Effector memory CD4-positive, alpha-beta T cell (primary cell): Measurements from ENCODE around the gene HES6.

Experiments
- DNase-seq, 3 donors: peaks; one replicate each; pipeline ENCODE4 v3.0.0-alpha.2; 2020
- H3K27ac ChIP-seq: 2 replicates; pipeline ENCODE4 v1.7.0; 2013; ENCODE audit warnings: mild to moderate bottlenecking, low read length, moderate library complexity; ENCODE audit not compliant: insufficient read depth, poor library complexity, severe bottlenecking
- H3K27me3 ChIP-seq: replicated peaks from 2 replicates; pipeline ENCODE4 v1.7.0; 2013; ENCODE audit warnings: mild to moderate bottlenecking, low read length; ENCODE audit not compliant: insufficient read depth, control insufficient read depth, poor library complexity, severe bottlenecking
- H3K36me3 ChIP-seq: 2 replicates; pipeline ENCODE4 v1.7.0; 2013; ENCODE audit warnings: mild to moderate bottlenecking, low read length, moderate library complexity; ENCODE audit not compliant: control insufficient read depth, insufficient read depth
- H3K4me1 ChIP-seq: 2 replicates; pipeline ENCODE4 v1.7.0; 2013; ENCODE audit warnings: low read length, mild to moderate bottlenecking; ENCODE audit not compliant: control insufficient read depth, insufficient read depth, poor library complexity, severe bottlenecking
- H3K4me3 ChIP-seq: 2 replicates; pipeline ENCODE4 v1.7.0; 2013; ENCODE audit warnings: low read length, low read depth, mild to moderate bottlenecking; ENCODE audit not compliant: insufficient read depth, poor library complexity, severe bottlenecking
- H3K9me3 ChIP-seq: 2 replicates; pipeline ENCODE4 v1.7.0; 2013; ENCODE audit warnings: mild to moderate bottlenecking, low read length, moderate library complexity; ENCODE audit not compliant: control insufficient read depth

Gene HES6

GRCh38 chr2:238224356-238225035 lies 15.3 kb downstream of the HES6 start:
- Histone ChIP-seq H3K9me3 (no peaks in the 10 kb centered on the region), H3K4me1 (no peaks in the 10 kb centered on the region), H3K27me3 (no peaks in the 10 kb centered on the region), H3K27ac (no peak overlapping the region), H3K4me3 (no peak overlapping the region), H3K36me3 (no peaks in the 10 kb centered on the region)
- no peak for DNase-seq

- Histone ChIP-seq H3K4me1 (no peaks in the 10 kb centered on the region), H3K4me3 (no peak overlapping the region), H3K27ac (no peak overlapping the region), H3K36me3 (no peaks in the 10 kb centered on the region), H3K9me3 (no peaks in the 10 kb centered on the region), H3K27me3 (no peaks in the 10 kb centered on the region)
- DNase-seq, result no peak
These were observed 18.8 kb downstream of the HES6 start for GRCh38 chr2:238220892-238221521.

DNA sequence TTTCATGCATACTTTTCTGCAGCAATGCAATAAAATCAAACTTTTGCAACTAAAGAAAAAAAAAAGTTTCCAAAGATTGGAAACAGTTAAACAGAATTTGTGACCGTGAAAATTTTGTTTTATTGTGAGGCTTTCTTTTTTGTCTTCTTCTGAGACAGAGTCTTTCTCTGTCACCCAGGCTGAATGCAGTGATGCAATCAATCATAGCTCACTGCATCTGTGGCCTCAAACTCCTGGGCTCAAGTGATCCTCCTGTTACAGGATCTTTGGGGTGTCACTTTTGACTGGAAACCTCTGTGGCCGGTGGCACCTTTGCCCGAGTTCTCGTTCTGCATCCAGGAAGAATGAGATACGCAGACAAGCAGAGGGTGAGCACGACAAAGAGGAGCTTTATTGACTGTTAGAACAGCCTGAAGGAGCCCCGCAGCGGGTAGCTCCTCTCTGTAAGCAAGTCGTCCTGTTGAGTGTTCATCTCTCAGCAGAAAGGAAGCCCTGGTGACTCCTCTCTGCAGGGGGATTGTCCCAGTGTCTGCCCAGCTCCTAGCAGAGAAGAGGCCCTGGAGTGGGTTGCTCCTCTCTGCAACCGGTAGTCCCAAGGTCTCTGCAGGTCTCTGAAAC lies 19.5 kb downstream of the HES6 start:
- no peaks in the 10 kb centered on the region for H3K9me3 ChIP-seq
- no peaks in the 10 kb centered on the region for H3K36me3 ChIP-seq
- H3K4me3 ChIP-seq, result no peak overlapping the region
- no peaks in the 10 kb centered on the region for H3K27me3 ChIP-seq
- no peaks in the 10 kb centered on the region for H3K4me1 ChIP-seq
- no peak overlapping the region for H3K27ac ChIP-seq
- no peak for DNase-seq

- Histone ChIP-seq H3K27ac (no peak overlapping the region), H3K27me3 (no peaks in the 10 kb centered on the region), H3K36me3 (no peaks in the 10 kb centered on the region), H3K4me3 (no peak overlapping the region), H3K9me3 (no peaks in the 10 kb centered on the region), H3K4me1 (no peaks in the 10 kb centered on the region)
- DNase-seq, result no peak
These were observed 23.1 kb downstream of the HES6 start for GRCh38 chr2:238216651-238217184.

- Histone ChIP-seq H3K36me3 (no peaks in the 10 kb centered on the region), H3K4me3 (no peak overlapping the region), H3K4me1 (peaks cover 11% of the 10 kb centered on the region), H3K9me3 (no peaks in the 10 kb centered on the region), H3K27me3 (no peaks in the 10 kb centered on the region), H3K27ac (no peak overlapping the region)
- no peak for DNase-seq
These were observed 32.8 kb downstream of the HES6 start for GRCh38 chr2:238207006-238207405.

GRCh38 chr2:238203973-238204683 lies 35.7 kb downstream of the HES6 start:
- Histone ChIP-seq H3K27me3 (no peaks in the 10 kb centered on the region), H3K4me3 (peak overlapping the region; percentile 41), H3K36me3 (no peaks in the 10 kb centered on the region), H3K27ac (peak overlapping the region; percentile 87), H3K9me3 (no peaks in the 10 kb centered on the region), H3K4me1 (peaks cover 21% of the 10 kb centered on the region)
- no peak for DNase-seq

- peak; percentile 84 to 88 (median 86) for DNase-seq
- Histone ChIP-seq H3K4me3 (peak within 1 kb of the TSS; percentile 51), H3K27me3 (no peaks in the 10 kb centered on the region), H3K9me3 (no peaks in the 10 kb centered on the region), H3K36me3 (no peaks in the 10 kb centered on the region), H3K27ac (peak within 1 kb of the TSS; percentile 88), H3K4me1 (peaks cover 21% of the 10 kb centered on the region)
These were observed 36.5 kb downstream of the HES6 start, which contains the start of gene ILKAP for GRCh38 chr2:238203094-238203972. Gene ILKAP (minus strand): TSS chr2:238203695. CDS start chr2:238203553, 142 bp downstream.

GRCh38 chr2:238202326-238203093 lies 37.3 kb downstream of the HES6 start:
- Histone ChIP-seq H3K9me3 (no peaks in the 10 kb centered on the region), H3K4me3 (peak overlapping the region; percentile 51), H3K27ac (peak overlapping the region; percentile 88), H3K27me3 (no peaks in the 10 kb centered on the region), H3K36me3 (no peaks in the 10 kb centered on the region), H3K4me1 (peaks cover 22% of the 10 kb centered on the region)
- DNase-seq, result peak in 1 of 3 donors; percentile 10
